Glutamatergic neuron (in vitro differentiated cells): ENCODE results near the gene REPS1. TPM values are rescaled to one million over a fixed set of nuclear protein-coding genes. Genes with fewer than 3 reads are reported as not detected.
"Not testable (repeated sequence)": the region's sequence is repeated elsewhere in the genome, so short reads cannot be mapped to it uniquely, and the experiment has no call there.

ENCODE experiments used
- DNase-seq: peaks from one replicate; pipeline ENCODE4 v3.0.0; 2022
- H3K27ac Mint-ChIP-seq: one replicate; pipeline ENCODE4 v1.8.0; 2020; ENCODE audit warnings: mild to moderate bottlenecking, mixed read lengths, inconsistent platforms; ENCODE audit not compliant: unreplicated experiment
- H3K27me3 Mint-ChIP-seq: one replicate; pipeline ENCODE4 v1.8.0; 2020; ENCODE audit warnings: mild to moderate bottlenecking, moderate library complexity, mixed read lengths, inconsistent platforms; ENCODE audit not compliant: unreplicated experiment
- H3K36me3 Mint-ChIP-seq: one replicate; pipeline ENCODE4 v1.8.0; 2020; ENCODE audit warnings: mild to moderate bottlenecking, mixed read lengths, inconsistent platforms; ENCODE audit not compliant: unreplicated experiment
- H3K4me1 Mint-ChIP-seq: one replicate; pipeline ENCODE4 v1.8.0; 2020; ENCODE audit warnings: mild to moderate bottlenecking, low read depth, mixed read lengths, inconsistent platforms; ENCODE audit not compliant: unreplicated experiment
- H3K4me3 Mint-ChIP-seq: one replicate; pipeline ENCODE4 v1.8.0; 2020; ENCODE audit warnings: mild to moderate bottlenecking, mixed read lengths, inconsistent platforms; ENCODE audit not compliant: unreplicated experiment
- H3K9me3 Mint-ChIP-seq: one replicate; pipeline ENCODE4 v1.8.0; 2020; ENCODE audit warnings: mild to moderate bottlenecking, moderate library complexity, mixed read lengths, inconsistent platforms; ENCODE audit not compliant: unreplicated experiment
- CTCF ChIP-seq: fragments of 200-600 bp; sonication (generic); IDR thresholded peaks from one replicate; pipeline ENCODE4 v1.5.0; 2021; ENCODE audit not compliant: partially characterized antibody, unreplicated experiment
- total RNA-seq: library from RNA; stranded (reverse); fragmentation: NEBNext Ultra II Directional; extraction: Animal tissue kit (Norgen Biotek cat#: 25700); gene quantifications from one replicate; pipeline ENCODE4 v1.2.1, GENCODE V29; 2021; ENCODE audit not compliant: unreplicated experiment

REPS1 gene
- total RNA-seq, 1 donor from 2014 or later: 103 TPM

DNA sequence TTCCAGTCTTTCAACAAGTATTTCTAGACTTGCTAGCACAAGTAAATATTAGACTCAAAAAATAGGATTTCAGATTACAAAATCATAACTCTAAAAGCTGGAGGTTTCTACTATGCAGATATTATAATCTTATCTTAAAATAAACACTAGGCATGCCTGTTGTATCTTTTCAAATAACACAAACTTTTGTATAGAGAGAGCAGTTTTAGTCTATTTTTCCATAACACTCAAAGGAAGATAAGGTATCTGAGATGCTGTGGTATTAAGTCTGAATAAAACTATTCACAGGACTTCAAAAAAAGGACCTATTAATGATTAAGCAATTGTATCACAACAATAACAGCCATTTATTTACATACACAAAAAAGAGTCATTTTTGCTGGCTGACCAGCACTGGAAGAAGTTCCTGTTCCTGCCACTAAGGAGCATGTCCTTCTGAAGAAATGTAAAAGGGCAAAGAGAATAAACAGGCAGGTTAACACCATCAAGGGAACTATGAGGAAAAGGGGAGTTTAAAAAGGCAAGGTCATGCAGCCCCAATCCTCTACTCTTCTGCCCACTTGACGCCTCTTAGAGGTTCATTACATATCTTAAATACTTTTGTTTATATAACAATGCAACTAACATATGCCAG lies 39.4 kb downstream of the REPS1 start:
- H3K36me3 Mint-ChIP-seq: no peaks in the 10 kb centered on the region
- H3K4me1 Mint-ChIP-seq: peaks cover 12% of the 10 kb centered on the region
- no peak overlapping the region for H3K27ac Mint-ChIP-seq
- no peak for DNase-seq
- H3K9me3 Mint-ChIP-seq: no peaks in the 10 kb centered on the region
- H3K4me3 Mint-ChIP-seq: no peak overlapping the region
- TF ChIP-seq CTCF: no peak
- H3K27me3 Mint-ChIP-seq: peaks cover 1% of the 10 kb centered on the region

- H3K4me1 Mint-ChIP-seq: peaks cover 12% of the 10 kb centered on the region
- no peak overlapping the region for H3K27ac Mint-ChIP-seq
- no peaks in the 10 kb centered on the region for H3K9me3 Mint-ChIP-seq
- H3K4me3 Mint-ChIP-seq: no peak overlapping the region
- DNase-seq: no peak
- peaks cover 1% of the 10 kb centered on the region for H3K27me3 Mint-ChIP-seq
- TF ChIP-seq CTCF: no peak
- no peaks in the 10 kb centered on the region for H3K36me3 Mint-ChIP-seq
These were observed 40.0 kb downstream of the REPS1 start for GRCh38 chr6:138948004-138948403.

DNA sequence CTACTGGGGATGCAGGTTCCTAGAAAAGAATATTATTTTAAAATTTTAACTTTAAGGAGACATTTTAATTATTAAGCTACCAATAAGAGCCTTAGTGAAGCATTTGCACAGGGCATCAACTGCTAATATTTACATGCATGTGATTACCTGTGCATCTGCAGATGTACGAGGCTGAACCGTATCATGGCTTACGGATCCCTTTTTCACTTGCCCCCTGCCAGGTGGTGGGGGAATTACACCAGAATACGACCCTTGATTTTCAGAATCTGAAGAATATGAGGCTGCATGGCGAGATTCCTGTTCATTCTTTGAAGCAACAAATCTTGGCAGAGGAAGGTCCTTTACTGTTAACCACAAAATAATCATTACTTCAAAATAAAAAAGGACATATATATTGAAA lies 42.7 kb downstream of the REPS1 start:
- peaks cover 12% of the 10 kb centered on the region for H3K4me1 Mint-ChIP-seq
- no peaks in the 10 kb centered on the region for H3K9me3 Mint-ChIP-seq
- peaks cover 1% of the 10 kb centered on the region for H3K27me3 Mint-ChIP-seq
- H3K4me3 Mint-ChIP-seq: no peak overlapping the region
- peak; percentile 28 for DNase-seq
- H3K27ac Mint-ChIP-seq: no peak overlapping the region
- peak; percentile 47 for TF ChIP-seq CTCF
- no peaks in the 10 kb centered on the region for H3K36me3 Mint-ChIP-seq

- DNase-seq: no peak
- TF ChIP-seq CTCF: no peak
- H3K9me3 Mint-ChIP-seq: no peaks in the 10 kb centered on the region
- H3K4me1 Mint-ChIP-seq: peaks cover 12% of the 10 kb centered on the region
- H3K36me3 Mint-ChIP-seq: no peaks in the 10 kb centered on the region
- no peak overlapping the region for H3K27ac Mint-ChIP-seq
- H3K4me3 Mint-ChIP-seq: no peak overlapping the region
- H3K27me3 Mint-ChIP-seq: peaks cover 1% of the 10 kb centered on the region
These were observed 43.6 kb downstream of the REPS1 start for GRCh38 chr6:138944412-138944811.

DNA sequence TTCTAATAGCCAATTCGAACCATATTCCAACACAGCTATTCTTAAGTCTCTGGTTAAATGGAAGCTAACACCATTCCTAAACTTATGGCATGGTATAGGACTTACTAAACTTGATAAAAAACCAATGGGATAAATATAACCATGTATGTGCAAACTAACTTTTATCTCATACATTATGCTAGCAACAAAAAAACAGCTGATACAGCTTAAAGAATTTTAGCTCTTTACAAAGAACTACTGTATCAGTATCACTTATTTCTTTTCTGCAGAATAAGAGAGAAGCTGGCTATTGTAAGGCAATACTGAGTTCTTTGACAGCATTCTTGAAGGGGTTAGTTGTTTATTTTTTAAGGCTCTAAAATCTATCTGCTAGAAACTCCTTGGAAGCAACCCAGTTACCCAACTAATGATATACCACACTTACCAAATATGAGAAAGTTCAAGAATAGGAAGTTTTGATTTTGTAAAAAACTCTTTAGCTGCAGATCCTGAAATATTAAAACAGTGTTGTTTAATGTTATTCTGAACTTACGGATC lies 44.9 kb downstream of the REPS1 start:
- TF ChIP-seq CTCF: no peak
- no peaks in the 10 kb centered on the region for H3K9me3 Mint-ChIP-seq
- peaks cover 3% of the 10 kb centered on the region for H3K36me3 Mint-ChIP-seq
- H3K27ac Mint-ChIP-seq: no peak overlapping the region
- peaks cover 1% of the 10 kb centered on the region for H3K27me3 Mint-ChIP-seq
- peaks cover 8% of the 10 kb centered on the region for H3K4me1 Mint-ChIP-seq
- no peak for DNase-seq
- no peak overlapping the region for H3K4me3 Mint-ChIP-seq

GRCh38 chr6:138936873-138937272 lies 51.2 kb downstream of the REPS1 start:
- H3K4me3 Mint-ChIP-seq, H3K9me3 Mint-ChIP-seq, H3K27me3 Mint-ChIP-seq, DNase-seq, H3K4me1 Mint-ChIP-seq, H3K27ac Mint-ChIP-seq: not testable (repeated sequence)
- peaks cover 24% of the 10 kb centered on the region for H3K36me3 Mint-ChIP-seq
